Neuronal stem cell (in vitro differentiated cells): Measurements from ENCODE around the gene SORCS1.

Experiments used
- DNase-seq: peaks from one replicate; pipeline ENCODE4 v3.0.0-alpha.2; 2013; ENCODE audit warnings: low spot score
- H2AFZ ChIP-seq: one replicate; pipeline ENCODE4 v1.6.1; 2013; ENCODE audit warnings: mild to moderate bottlenecking, low read length, inconsistent platforms
- H2AK5ac ChIP-seq: 2 replicates; pipeline ENCODE4 v1.6.1; 2013; ENCODE audit warnings: low read depth, mild to moderate bottlenecking, inconsistent platforms, low read length, moderate library complexity, mixed read lengths
- H2BK120ac ChIP-seq: 2 replicates; pipeline ENCODE4 v1.6.1; 2013; ENCODE audit warnings: low read depth, mild to moderate bottlenecking, inconsistent platforms, low read length, moderate library complexity, mixed read lengths
- H2BK12ac ChIP-seq: one replicate; pipeline ENCODE4 v1.6.1; 2013; ENCODE audit warnings: low read length, inconsistent platforms
- H2BK15ac ChIP-seq: 2 replicates; pipeline ENCODE4 v1.6.1; 2013; ENCODE audit warnings: mild to moderate bottlenecking, low read length, inconsistent platforms, mixed read lengths
- H2BK5ac ChIP-seq: one replicate; pipeline ENCODE4 v1.6.1; 2013; ENCODE audit warnings: inconsistent platforms, mild to moderate bottlenecking, low read length, moderate library complexity
- H3K14ac ChIP-seq: one replicate; pipeline ENCODE4 v1.6.1; 2013; ENCODE audit warnings: low read length, inconsistent platforms
- H3K18ac ChIP-seq: 2 replicates; pipeline ENCODE4 v1.6.1; 2013; ENCODE audit warnings: low read length, inconsistent platforms
- H3K23ac ChIP-seq: 2 replicates; pipeline ENCODE4 v1.6.1; 2013; ENCODE audit warnings: low read depth, mild to moderate bottlenecking, mixed read lengths, low read length, inconsistent platforms; ENCODE audit not compliant: poor library complexity
- H3K27ac ChIP-seq: replicated peaks from 3 replicates; pipeline ENCODE4 v1.5.1; 2013; ENCODE audit warnings: low read length, inconsistent platforms
- H3K27me3 ChIP-seq, 3 experiments: 2 replicates each; pipeline ENCODE4 v1.6.1; 2013; ENCODE audit warnings: low read length in 3 of 3, mild to moderate bottlenecking in 2 of 3, inconsistent platforms in 1 of 3, low read depth in 1 of 3, mixed read lengths in 1 of 3, moderate library complexity in 1 of 3; ENCODE audit not compliant: control insufficient read depth in 3 of 3, insufficient read depth in 3 of 3
- H3K36me3 ChIP-seq, 2 donors: replicated peaks in 1 of 2; 2 replicates each; pipeline ENCODE4 v1.6.1; 2013; ENCODE audit warnings: low read length in 2 of 2; ENCODE audit not compliant: control insufficient read depth in 2 of 2, insufficient read depth in 2 of 2
- H3K4ac ChIP-seq: 2 replicates; pipeline ENCODE4 v1.6.1; 2013; ENCODE audit warnings: inconsistent platforms, mild to moderate bottlenecking, low read length, moderate library complexity
- H3K4me1 ChIP-seq, 2 donors: 1 replicate in 1 of 2; 2 replicates in 1 of 2; pipeline ENCODE4 v1.6.1; 2013; ENCODE audit warnings: low read length in 2 of 2, low read depth in 1 of 2; ENCODE audit not compliant: control insufficient read depth in 2 of 2, insufficient read depth in 1 of 2
- H3K4me2 ChIP-seq: one replicate; pipeline ENCODE4 v1.6.1; 2013; ENCODE audit warnings: mild to moderate bottlenecking, low read length, inconsistent platforms; ENCODE audit not compliant: insufficient read depth, poor library complexity, severe bottlenecking
- H3K4me3 ChIP-seq, 2 donors: 2 replicates each; pipeline ENCODE4 v1.5.1; 2013; ENCODE audit warnings: low read length in 2 of 2, mild to moderate bottlenecking in 2 of 2, inconsistent platforms in 1 of 2, moderate library complexity in 1 of 2
- H3K79me1 ChIP-seq: one replicate; pipeline ENCODE4 v1.6.1; 2013; ENCODE audit warnings: low read depth, mild to moderate bottlenecking, inconsistent platforms, low read length, moderate library complexity
- H3K9ac ChIP-seq: one replicate; pipeline ENCODE4 v1.6.1; 2013; ENCODE audit warnings: mild to moderate bottlenecking, low read depth, low read length, inconsistent platforms; ENCODE audit not compliant: poor library complexity
- H3K9me3 ChIP-seq, 2 donors: replicated peaks in 1 of 2; 2 replicates each; pipeline versions ENCODE3 to v1.6.1; 2013; ENCODE audit warnings: low read length in 2 of 2, mild to moderate bottlenecking in 2 of 2, inconsistent platforms in 1 of 2, low read depth in 1 of 2, mixed read lengths in 1 of 2, moderate library complexity in 1 of 2; ENCODE audit not compliant: control insufficient read depth in 2 of 2, insufficient read depth in 1 of 2
- H4K8ac ChIP-seq: one replicate; pipeline ENCODE4 v1.6.1; 2013; ENCODE audit warnings: low read depth, mild to moderate bottlenecking, inconsistent platforms, low read length, moderate library complexity
- H4K91ac ChIP-seq: one replicate; pipeline ENCODE4 v1.6.1; 2013; ENCODE audit warnings: low read length, low read depth, mild to moderate bottlenecking, inconsistent platforms; ENCODE audit not compliant: poor library complexity
- WGBS, 2 donors: extraction: QIAGEN DNeasy Blood & Tissue Kit; methylation state at CpG; one replicate each; pipeline ENCODE4 v1.1.7; 2013; ENCODE audit warnings: missing lambda C conversion rate in 2 of 2, mixed read lengths in 1 of 2; ENCODE audit not compliant: insufficient read length in 2 of 2, insufficient replicate concordance in 1 of 2; ENCODE audit errors: extremely low coverage in 2 of 2; 5-methylcytosine and 5-hydroxymethylcytosine counted together

The SORCS1 gene

DNA sequence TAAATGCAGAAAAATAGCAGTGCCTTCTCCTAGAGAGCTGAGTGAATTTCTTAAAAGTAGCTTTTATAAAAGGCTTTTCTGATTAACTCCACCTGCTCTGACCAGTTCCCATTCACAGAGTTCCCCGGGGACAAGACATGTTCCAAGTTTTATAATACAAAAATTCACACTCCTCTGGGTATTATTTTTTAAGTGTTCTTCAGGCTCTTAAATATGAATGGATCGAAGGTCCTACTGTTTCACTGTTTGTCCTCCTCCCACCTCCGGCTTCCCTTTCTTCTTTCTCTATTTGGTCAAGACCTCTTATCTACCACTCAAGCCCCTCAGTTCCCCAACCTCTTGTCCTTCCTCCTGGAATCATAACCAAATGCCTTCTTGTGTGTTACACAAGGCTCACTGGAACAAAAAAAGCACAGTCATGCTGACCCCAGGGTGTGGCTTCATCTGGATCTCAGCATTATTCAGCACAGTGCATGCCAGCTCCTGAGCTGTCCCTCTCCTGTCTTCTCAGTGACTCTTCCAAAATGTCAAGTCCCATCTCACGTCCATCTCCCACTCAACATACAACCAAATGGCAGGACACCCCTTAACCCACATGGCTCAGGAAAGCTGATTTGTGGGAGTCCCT is 222.4 kb downstream of the SORCS1 start:
- no peak overlapping the region for H2BK12ac ChIP-seq
- no CpG with 5 or more reads among the region's 4 CpGs for WGBS, 2 donors
- peaks cover 0 to 5% of the 10 kb centered on the region in 2 donors for H3K4me1 ChIP-seq
- H2BK120ac ChIP-seq: no peak overlapping the region
- no peak overlapping the region for H3K27ac ChIP-seq
- H3K27me3 ChIP-seq: no peaks in the 10 kb centered on the region
- no peak overlapping the region for H3K4me3 ChIP-seq
- H3K23ac ChIP-seq: no peak overlapping the region
- H3K36me3 ChIP-seq: no peaks in the 10 kb centered on the region
- H3K14ac ChIP-seq: no peak overlapping the region
- H2BK15ac ChIP-seq: no peak overlapping the region
- no peak overlapping the region for H2AFZ ChIP-seq
- no peaks in the 10 kb centered on the region for H3K9me3 ChIP-seq
- no peak for DNase-seq
- no peak overlapping the region for H2BK5ac ChIP-seq
- H4K8ac ChIP-seq: no peak overlapping the region
- no peak overlapping the region for H2AK5ac ChIP-seq
- H3K9ac ChIP-seq: no peak overlapping the region
- no peak overlapping the region for H3K4me2 ChIP-seq
- no peaks in the 10 kb centered on the region for H3K79me1 ChIP-seq
- H3K4ac ChIP-seq: no peak overlapping the region
- no peak overlapping the region for H3K18ac ChIP-seq
- no peak overlapping the region for H4K91ac ChIP-seq

DNA sequence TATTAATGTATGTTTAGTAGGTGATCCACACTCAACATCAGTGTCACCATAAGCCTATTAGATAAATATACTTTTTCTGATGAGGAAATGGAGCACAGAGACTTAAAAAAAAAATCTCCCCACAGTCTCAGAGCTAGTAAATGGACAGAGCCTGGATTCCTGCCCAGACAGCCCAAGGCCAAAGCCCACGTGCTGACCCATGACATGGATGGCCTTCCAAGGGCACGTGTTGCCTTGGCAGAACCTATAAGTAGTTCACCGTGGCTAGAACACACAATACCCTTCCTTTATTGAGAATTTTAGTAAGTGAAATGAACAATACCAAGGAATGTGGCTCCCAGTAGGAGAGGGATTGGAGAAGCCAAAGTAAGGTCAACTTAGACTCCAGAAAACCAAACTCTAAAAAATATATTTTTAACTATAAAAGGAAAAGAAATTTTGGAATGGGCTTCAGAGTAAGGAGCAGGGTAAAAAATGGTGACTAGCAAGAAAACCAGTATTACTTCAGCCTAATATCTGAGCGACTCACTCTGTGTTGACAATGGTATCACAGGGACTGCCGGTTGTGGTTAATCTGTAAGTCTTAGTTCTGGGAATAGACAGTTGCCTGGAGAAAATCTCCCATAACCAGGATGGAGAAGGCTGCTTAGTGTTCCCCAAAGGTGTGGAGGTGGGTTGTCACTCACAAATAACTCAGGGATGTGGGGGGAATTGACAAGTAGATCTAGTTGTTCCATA is 223.0 kb downstream of the SORCS1 start:
- peaks cover 0 to 5% of the 10 kb centered on the region in 2 donors for H3K4me1 ChIP-seq
- no peak overlapping the region for H3K14ac ChIP-seq
- H3K27me3 ChIP-seq: no peaks in the 10 kb centered on the region
- H2BK15ac ChIP-seq: no peak overlapping the region
- H2BK120ac ChIP-seq: no peak overlapping the region
- H3K36me3 ChIP-seq: no peaks in the 10 kb centered on the region
- H2AK5ac ChIP-seq: no peak overlapping the region
- WGBS, 2 donors: no CpG with 5 or more reads among the region's 5 CpGs
- no peak overlapping the region for H3K4me2 ChIP-seq
- H3K79me1 ChIP-seq: no peaks in the 10 kb centered on the region
- H2AFZ ChIP-seq: no peak overlapping the region
- no peak overlapping the region for H4K8ac ChIP-seq
- no peak for DNase-seq
- H3K4me3 ChIP-seq: no peak overlapping the region
- no peak overlapping the region for H3K9ac ChIP-seq
- no peak overlapping the region for H3K18ac ChIP-seq
- H3K23ac ChIP-seq: no peak overlapping the region
- no peak overlapping the region for H2BK12ac ChIP-seq
- H2BK5ac ChIP-seq: no peak overlapping the region
- H3K27ac ChIP-seq: no peak overlapping the region
- no peak overlapping the region for H4K91ac ChIP-seq
- no peak overlapping the region for H3K4ac ChIP-seq
- no peaks in the 10 kb centered on the region for H3K9me3 ChIP-seq

DNA sequence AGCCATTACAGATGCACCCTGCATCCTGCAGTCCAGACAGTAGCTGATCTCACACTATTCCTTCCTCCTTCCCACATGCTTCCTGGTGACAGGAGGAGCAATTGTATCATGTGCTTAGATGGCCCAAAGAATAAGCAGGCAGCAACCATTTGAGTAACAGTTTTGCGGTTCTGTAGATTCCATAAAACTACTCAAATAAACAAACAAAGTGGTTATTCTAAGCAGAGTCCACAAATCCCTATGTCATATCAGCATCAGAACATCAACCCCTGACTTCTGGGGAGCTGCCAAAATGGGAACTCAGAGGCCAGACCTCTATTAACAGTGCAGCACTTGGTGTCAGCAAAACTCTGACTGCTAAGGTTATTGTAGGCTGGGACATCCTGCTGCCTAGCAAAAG is 226.0 kb downstream of the SORCS1 start:
- H3K23ac ChIP-seq: no peak overlapping the region
- H2BK15ac ChIP-seq: no peak overlapping the region
- no peak overlapping the region for H2BK5ac ChIP-seq
- WGBS, 2 donors: no CpG with 5 or more reads among the region's 1 CpG
- H3K18ac ChIP-seq: no peak overlapping the region
- H2BK12ac ChIP-seq: no peak overlapping the region
- no peak overlapping the region for H3K14ac ChIP-seq
- H3K4ac ChIP-seq: no peak overlapping the region
- no peaks in the 10 kb centered on the region for H3K27me3 ChIP-seq
- no peak overlapping the region for H2BK120ac ChIP-seq
- H3K9ac ChIP-seq: no peak overlapping the region
- no peak overlapping the region for H3K4me2 ChIP-seq
- no peak overlapping the region for H4K8ac ChIP-seq
- peaks cover 0 to 5% of the 10 kb centered on the region in 2 donors for H3K4me1 ChIP-seq
- H3K36me3 ChIP-seq: no peaks in the 10 kb centered on the region
- no peaks in the 10 kb centered on the region for H3K79me1 ChIP-seq
- no peak overlapping the region for H2AK5ac ChIP-seq
- no peak overlapping the region for H3K27ac ChIP-seq
- H3K9me3 ChIP-seq: no peaks in the 10 kb centered on the region
- DNase-seq: no peak
- H3K4me3 ChIP-seq: no peak overlapping the region
- peak overlapping the region; percentile 4 for H4K91ac ChIP-seq
- H2AFZ ChIP-seq: no peak overlapping the region

DNA sequence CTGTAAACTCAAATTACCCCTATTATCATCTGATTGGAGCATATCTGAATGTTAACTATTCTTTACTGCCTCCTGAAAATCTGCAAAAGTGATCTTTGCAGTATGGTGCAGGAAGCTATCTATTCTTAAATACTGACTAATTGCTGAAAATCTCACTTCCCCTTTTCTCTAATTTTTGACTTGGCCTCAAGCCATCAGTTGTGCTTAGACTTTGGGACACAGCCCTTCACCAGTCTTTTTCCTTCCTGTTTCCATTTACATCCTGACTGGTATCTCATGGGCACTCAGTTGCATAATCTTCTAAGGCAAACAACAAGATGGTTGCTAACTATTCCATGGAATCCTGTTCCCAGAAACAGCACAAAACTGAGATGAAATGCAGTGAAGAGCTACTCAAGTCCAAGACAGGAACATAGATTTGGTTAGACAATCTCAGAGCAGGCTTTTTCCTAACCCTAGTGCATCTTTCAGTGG is 228.5 kb downstream of the SORCS1 start:
- Histone ChIP-seq H4K91ac (no peak overlapping the region), H4K8ac (no peak overlapping the region), H3K14ac (no peak overlapping the region), H3K79me1 (no peaks in the 10 kb centered on the region), H3K18ac (no peak overlapping the region), H2AK5ac (no peak overlapping the region), H3K4ac (no peak overlapping the region), H2BK5ac (no peak overlapping the region), H2BK15ac (no peak overlapping the region), H3K9ac (no peak overlapping the region), H2BK12ac (no peak overlapping the region), H3K23ac (no peak overlapping the region), H3K4me1 (peaks cover 0 to 1% of the 10 kb centered on the region in 2 donors), H3K9me3 (no peaks in the 10 kb centered on the region), H3K36me3 (no peaks in the 10 kb centered on the region), H2BK120ac (no peak overlapping the region), H2AFZ (no peak overlapping the region), H3K27ac (no peak overlapping the region), H3K4me2 (no peak overlapping the region), H3K4me3 (no peak overlapping the region), H3K27me3 (no peaks in the 10 kb centered on the region)
- no peak for DNase-seq
